Uterus (tissue), 4 donors: ENCODE data around the gene SERP2. TPM values are rescaled to one million over a fixed set of nuclear protein-coding genes. Genes with fewer than 3 reads are reported as not detected.

Experiments
- DNase-seq, 2 donors: peaks; one replicate each; pipeline ENCODE4 v3.0.0-alpha.2; 2019 to 2020
- H3K27ac ChIP-seq, 2 donors: fragments of 200-600 bp; sonication (generic); 1 replicate in 1 of 2; 2 replicates in 1 of 2; pipeline ENCODE4 v1.5.1; 2016 to 2018
- H3K27me3 ChIP-seq, 2 donors: fragments of 200-600 bp; sonication (generic); one replicate each; pipeline ENCODE4 v1.5.1; 2018 to 2019; ENCODE audit warnings: control low read depth in 1 of 2
- H3K36me3 ChIP-seq, 2 donors: fragments of 200-600 bp; sonication (generic); one replicate each; pipeline ENCODE4 v1.5.1; 2019; ENCODE audit warnings: control low read depth in 1 of 2
- H3K4me1 ChIP-seq, 2 donors: fragments of 200-600 bp; sonication (generic); one replicate each; pipeline ENCODE4 v1.5.1; 2018 to 2019; ENCODE audit warnings: control low read depth in 1 of 2
- H3K4me3 ChIP-seq, 2 donors: fragments of 200-600 bp; sonication (generic); 1 replicate in 1 of 2; 2 replicates in 1 of 2; pipeline ENCODE4 v1.5.1; 2018 to 2019; ENCODE audit warnings: mild to moderate bottlenecking in 1 of 2
- H3K9me3 ChIP-seq, 2 donors: fragments of 200-600 bp; sonication (generic); one replicate each; pipeline ENCODE4 v1.5.1; 2019; ENCODE audit warnings: control low read depth in 1 of 2
- CTCF ChIP-seq, 4 experiments: fragments of 200-600 bp in 2 of 4; fragments of 450-650 bp in 2 of 4; sonication (generic) in 2 of 4; IDR thresholded peaks; one replicate each; pipeline ENCODE4 v1.5.1; 2016 to 2019; ENCODE audit warnings: antibody characterized with exemption in 4 of 4, mild to moderate bottlenecking in 2 of 4, moderate library complexity in 1 of 4
- POLR2A ChIP-seq, 2 donors: fragments of 450-650 bp; IDR thresholded peaks; one replicate each; pipeline ENCODE4 v1.6.1; 2016; ENCODE audit warnings: antibody characterized with exemption in 2 of 2, mild to moderate bottlenecking in 1 of 2, moderate library complexity in 1 of 2
- intact Hi-C: fragments of 100-400 bp; cut with DNase I; formaldehyde crosslinking; loops from one replicate; pipeline ENCODE4 v1.15.1; 2023; ENCODE audit warnings: low total_unique reads
- total RNA-seq, 4 donors: library from RNA; depleted of rRNA in 3 of 4; stranded (reverse); fragments of >200 nt in 3 of 4; gene quantifications; one replicate each; pipeline versions ENCODE4 v1.1.0 to v1.2.4, GENCODE V29; 2014 to 2023
- donor health status: DM: yes; HTN: yes; CAD: no.

The SERP2 gene
- total RNA-seq, 4 donors from 2014 or later = 0.77 to 12.6 (median 5.9) TPM

GRCh38 chr13:44340508-44340907 is 33.1 kb upstream of the SERP2 start:
- TF ChIP-seq POLR2A (IDR thresholded peaks at IDR 0.05) (no peak), CTCF (IDR thresholded peaks at IDR 0.05) (no peak)
- Histone ChIP-seq H3K4me3 (no peak overlapping the region), H3K27me3 (no peaks in the 10 kb centered on the region), H3K36me3 (no peaks in the 10 kb centered on the region), H3K27ac (no peak overlapping the region), H3K4me1 (no peaks in the 10 kb centered on the region), H3K9me3 (no peaks in the 10 kb centered on the region)
- intact Hi-C loops = no loop called here
- DNase-seq = no peak

- Histone ChIP-seq H3K27me3 (no peaks in the 10 kb centered on the region), H3K4me3 (no peak overlapping the region), H3K4me1 (no peaks in the 10 kb centered on the region), H3K36me3 (no peaks in the 10 kb centered on the region), H3K9me3 (no peaks in the 10 kb centered on the region), H3K27ac (no peak overlapping the region)
- no peak for TF ChIP-seq POLR2A (IDR thresholded peaks at IDR 0.05)
- no peak for TF ChIP-seq CTCF (IDR thresholded peaks at IDR 0.05)
- DNase-seq = no peak
- intact Hi-C loops = no loop called here
Observed at GRCh38 chr13:44342741-44343140, 30.9 kb upstream of the SERP2 start.

GRCh38 chr13:44346534-44346933 is 27.1 kb upstream of the SERP2 start:
- H3K36me3 ChIP-seq = no peaks in the 10 kb centered on the region
- H3K27ac ChIP-seq = no peak overlapping the region
- intact Hi-C loops = no loop called here
- no peaks in the 10 kb centered on the region for H3K27me3 ChIP-seq
- no peak for DNase-seq
- TF ChIP-seq POLR2A (IDR thresholded peaks at IDR 0.05) = no peak
- no peak for TF ChIP-seq CTCF (IDR thresholded peaks at IDR 0.05)
- H3K9me3 ChIP-seq = no peaks in the 10 kb centered on the region
- no peaks in the 10 kb centered on the region for H3K4me1 ChIP-seq
- H3K4me3 ChIP-seq = no peak overlapping the region

GRCh38 chr13:44347301-44347700 is 26.3 kb upstream of the SERP2 start:
- no peaks in the 10 kb centered on the region for H3K36me3 ChIP-seq
- H3K4me3 ChIP-seq = no peak overlapping the region
- intact Hi-C loops = no loop called here
- DNase-seq = no peak
- no peaks in the 10 kb centered on the region for H3K4me1 ChIP-seq
- H3K9me3 ChIP-seq = no peaks in the 10 kb centered on the region
- H3K27me3 ChIP-seq = no peaks in the 10 kb centered on the region
- H3K27ac ChIP-seq = no peak overlapping the region
- TF ChIP-seq CTCF (IDR thresholded peaks at IDR 0.05) = no peak

- Histone ChIP-seq H3K27ac (no peak overlapping the region), H3K4me3 (no peak overlapping the region), H3K9me3 (no peaks in the 10 kb centered on the region), H3K27me3 (no peaks in the 10 kb centered on the region), H3K4me1 (no peaks in the 10 kb centered on the region), H3K36me3 (no peaks in the 10 kb centered on the region)
- DNase-seq = no peak
- intact Hi-C loops = no loop called here
- no peak for TF ChIP-seq POLR2A (IDR thresholded peaks at IDR 0.05)
- no peak for TF ChIP-seq CTCF (IDR thresholded peaks at IDR 0.05)
Observed at GRCh38 chr13:44347949-44348348, 25.7 kb upstream of the SERP2 start.
